PFSK-1 (cell line): ENCODE measurements around the gene MAD1L1.

Experiments
- FOXP2 ChIP-seq: optimal IDR thresholded peaks from 2 replicates; pipeline ENCODE3; 2011; ENCODE audit warnings: borderline replicate concordance, control low read depth, inconsistent platforms; ENCODE audit not compliant: insufficient read depth; ENCODE audit errors: extremely low read length, extremely low read depth
- POLR2AphosphoS5 ChIP-seq: IDR thresholded peaks from 2 replicates; pipeline ENCODE4 v1.6.1; 2012; ENCODE audit warnings: low read depth, mild to moderate bottlenecking, control low read depth, low read length, moderate library complexity
- REST ChIP-seq, 2 experiments: IDR thresholded peaks; 2 replicates each; pipeline versions ENCODE4 v1.6.1 to v1.8.0; 2011 to 2012; ENCODE audit warnings: low read depth in 2 of 2, low read length in 2 of 2, control low read depth in 1 of 2, inconsistent platforms in 1 of 2, mild to moderate bottlenecking in 1 of 2, moderate library complexity in 1 of 2; ENCODE audit not compliant: insufficient read depth in 1 of 2
- SIN3A ChIP-seq: IDR thresholded peaks from 2 replicates; pipeline ENCODE4 v1.6.1; 2012; ENCODE audit warnings: mild to moderate bottlenecking, low read length, moderate library complexity, borderline replicate concordance; ENCODE audit not compliant: insufficient read depth
- TAF1 ChIP-seq: IDR thresholded peaks from 2 replicates; pipeline ENCODE4 v1.6.1; 2012; ENCODE audit warnings: low read length, control low read depth, borderline replicate concordance; ENCODE audit not compliant: insufficient read depth

MAD1L1 gene

GRCh38 chr7:2105280-2105679, 127.5 kb downstream of the MAD1L1 start:
- TF ChIP-seq POLR2AphosphoS5: no peak
- no peak for TF ChIP-seq SIN3A
- no peak for TF ChIP-seq REST (IDR thresholded peaks at IDR 0.05; ENCODE audit: insufficient read depth in 1 of 2, low read depth in 2 of 2, low read length in 2 of 2)
- no peak for TF ChIP-seq TAF1
- TF ChIP-seq FOXP2: no peak

GRCh38 chr7:2104716-2105115, 128.0 kb downstream of the MAD1L1 start:
- TF ChIP-seq REST (IDR thresholded peaks at IDR 0.05; ENCODE audit: insufficient read depth in 1 of 2, low read depth in 2 of 2, low read length in 2 of 2): no peak
- TF ChIP-seq SIN3A: no peak
- TF ChIP-seq FOXP2: no peak
- no peak for TF ChIP-seq TAF1

- no peak for TF ChIP-seq FOXP2
- peak; percentile 83 for TF ChIP-seq POLR2AphosphoS5
- TF ChIP-seq SIN3A: no peak
- TF ChIP-seq TAF1: peak; percentile 51; the same call in 1 of the 2 replicates
- no peak for TF ChIP-seq REST (IDR thresholded peaks at IDR 0.05; ENCODE audit: insufficient read depth in 1 of 2, low read depth in 2 of 2, low read length in 2 of 2)
These were observed 128.5 kb downstream of the MAD1L1 start for GRCh38 chr7:2104107-2104710.

GRCh38 chr7:2103071-2103898, 129.5 kb downstream of the MAD1L1 start:
- TF ChIP-seq FOXP2 (no peak), SIN3A (no peak), REST (IDR thresholded peaks at IDR 0.05; ENCODE audit: insufficient read depth in 1 of 2, low read depth in 2 of 2, low read length in 2 of 2) (no peak), POLR2AphosphoS5 (no peak), TAF1 (no peak)

GRCh38 chr7:2102375-2102723, 130.4 kb downstream of the MAD1L1 start:
- TF ChIP-seq POLR2AphosphoS5 (no peak), FOXP2 (no peak), REST (IDR thresholded peaks at IDR 0.05; ENCODE audit: insufficient read depth in 1 of 2, low read depth in 2 of 2, low read length in 2 of 2) (no peak), SIN3A (no peak), TAF1 (no peak)
